NCI-H526 (cell line): ENCODE measurements around the gene CIPC.
A peak's percentile ranks its signal among the peaks of the same experiment; 100 is the strongest.

Experiments
- DNase-seq, 2 experiments: peaks; one replicate each; lab custom pipeline; 2025; lab: John Stamatoyannopoulos, UW

Gene CIPC

GRCh38 chr14:77102154-77102553 lies 4.1 kb downstream of the CIPC start:
- no peak for DNase-seq

GRCh38 chr14:77103475-77103874 lies 5.4 kb downstream of the CIPC start:
- no peak for DNase-seq

GRCh38 chr14:77103951-77104350 lies 5.9 kb downstream of the CIPC start:
- no peak for DNase-seq

- no peak for DNase-seq
Measured at GRCh38 chr14:77104393-77104792, 6.3 kb downstream of the CIPC start.

- DNase-seq, result no peak
Measured at GRCh38 chr14:77105145-77105939, 7.3 kb downstream of the CIPC start.

GRCh38 chr14:77106666-77107065 lies 8.6 kb downstream of the CIPC start:
- no peak for DNase-seq

GRCh38 chr14:77107228-77107627 lies 9.2 kb downstream of the CIPC start:
- no peak for DNase-seq

GRCh38 chr14:77108753-77109152 lies 10.7 kb downstream of the CIPC start:
- no peak for DNase-seq

- no peak for DNase-seq
Measured at GRCh38 chr14:77109656-77110055, 11.6 kb downstream of the CIPC start.

GRCh38 chr14:77110286-77110685 lies 12.2 kb downstream of the CIPC start:
- DNase-seq, result no peak

- DNase-seq, result no peak
Measured at GRCh38 chr14:77111021-77111420, 13.0 kb downstream of the CIPC start.

- no peak for DNase-seq
Measured at GRCh38 chr14:77113644-77114043, 15.6 kb downstream of the CIPC start.

GRCh38 chr14:77114609-77115008 lies 16.6 kb downstream of the CIPC start:
- no peak for DNase-seq

- no peak for DNase-seq
Measured at GRCh38 chr14:77116172-77116817, 18.2 kb downstream of the CIPC start.

GRCh38 chr14:77119851-77120250 lies 21.8 kb downstream of the CIPC start:
- no peak for DNase-seq

GRCh38 chr14:77120771-77121743 lies 23.0 kb downstream of the CIPC start:
- DNase-seq, result peak; percentile 85 to 91

GRCh38 chr14:77122526-77123125 lies 24.6 kb downstream of the CIPC start:
- DNase-seq, result no peak

GRCh38 chr14:77123381-77124325 lies 25.6 kb downstream of the CIPC start:
- DNase-seq, result no peak

- DNase-seq, result peak; percentile 9 to 74
Measured at GRCh38 chr14:77124345-77125280, 26.6 kb downstream of the CIPC start.
